GM23338 (cell line): ENCODE measurements around the gene PLXNA2. TPM values are rescaled to one million over a fixed set of nuclear protein-coding genes. Genes with fewer than 3 reads are reported as not detected.

ENCODE experiments used
- ATAC-seq: fragments of 200-7000 bp; cut with Tn5 transposase; 3 replicates; pipeline ENCODE4 v1.9.1; 2020
- DNase-seq: peaks from one replicate; pipeline ENCODE4 v3.0.0-alpha.2; 2015; ENCODE audit warnings: low spot score
- H2AFZ ChIP-seq: fragments of 200-600 bp; sonication (generic); 2 replicates; pipeline ENCODE4 v1.8.0; 2016; ENCODE audit warnings: antibody characterized with exemption, mild to moderate bottlenecking, moderate library complexity
- H3F3A ChIP-seq: fragments of 200-600 bp; sonication (generic); replicated peaks from 2 replicates; pipeline ENCODE4 v1.8.0; 2017; ENCODE audit warnings: antibody characterized with exemption, mixed run types, low read depth
- H3K27ac ChIP-seq: fragments of 200-600 bp; sonication (generic); 2 replicates; pipeline ENCODE4 v1.6.1; 2016; ENCODE audit warnings: low read depth
- H3K27me3 ChIP-seq: fragments of 200-600 bp; sonication (generic); 2 replicates; pipeline ENCODE4 v1.8.0; 2016; ENCODE audit warnings: mild to moderate bottlenecking, mixed run types, moderate library complexity; ENCODE audit not compliant: insufficient read depth
- H3K36me3 ChIP-seq: fragments of 200-600 bp; sonication (generic); 2 replicates; pipeline ENCODE4 v1.8.0; 2016; ENCODE audit warnings: mild to moderate bottlenecking; ENCODE audit not compliant: insufficient read depth
- H3K4me1 ChIP-seq: fragments of 200-600 bp; sonication (generic); 2 replicates; pipeline ENCODE4 v1.8.0; 2016; ENCODE audit warnings: mild to moderate bottlenecking, moderate library complexity; ENCODE audit not compliant: insufficient read depth
- H3K4me2 ChIP-seq: fragments of 200-600 bp; sonication (generic); 2 replicates; pipeline ENCODE4 v1.7.1; 2017; ENCODE audit warnings: mixed run types
- H3K4me3 ChIP-seq: fragments of 200-600 bp; sonication (generic); 2 replicates; pipeline ENCODE4 v1.6.1; 2016; ENCODE audit warnings: mixed run types
- H3K79me2 ChIP-seq: fragments of 200-600 bp; sonication (generic); replicated peaks from 2 replicates; pipeline ENCODE4 v1.8.0; 2017; ENCODE audit warnings: mild to moderate bottlenecking; ENCODE audit not compliant: insufficient read depth
- H3K9me2 ChIP-seq: fragments of 200-600 bp; sonication (generic); 2 replicates; pipeline ENCODE4 v1.8.0; 2017; ENCODE audit not compliant: insufficient read depth
- H4K20me1 ChIP-seq: fragments of 200-600 bp; sonication (generic); replicated peaks from 2 replicates; pipeline ENCODE4 v1.8.0; 2017; ENCODE audit warnings: mild to moderate bottlenecking; ENCODE audit not compliant: insufficient read depth
- H3K27ac Mint-ChIP-seq: 2 replicates; pipeline ENCODE4 v1.8.0; 2020; ENCODE audit warnings: inconsistent platforms, mild to moderate bottlenecking, moderate library complexity, mixed read lengths
- H3K27me3 Mint-ChIP-seq: 3 replicates; pipeline ENCODE4 v1.8.0; 2022; ENCODE audit warnings: low read depth, mild to moderate bottlenecking, moderate library complexity, mixed read lengths, inconsistent platforms; ENCODE audit not compliant: insufficient read depth, poor library complexity
- H3K36me3 Mint-ChIP-seq: 3 replicates; pipeline ENCODE4 v1.8.0; 2021; ENCODE audit warnings: low read depth, mild to moderate bottlenecking, inconsistent platforms, moderate library complexity, mixed read lengths
- H3K4me1 Mint-ChIP-seq: 3 replicates; pipeline ENCODE4 v1.8.0; 2020; ENCODE audit warnings: mild to moderate bottlenecking, inconsistent platforms, mixed read lengths
- H3K4me3 Mint-ChIP-seq: 3 replicates; pipeline ENCODE4 v1.8.0; 2021; ENCODE audit warnings: moderate library complexity, mild to moderate bottlenecking, inconsistent platforms, mixed read lengths
- H3K9me3 Mint-ChIP-seq: 3 replicates; pipeline ENCODE4 v1.8.0; 2020; ENCODE audit warnings: moderate library complexity, mild to moderate bottlenecking, inconsistent platforms, mixed read lengths
- CREB1 ChIP-seq: fragments of 250-450 bp; sonication (Bioruptor Pico); IDR thresholded peaks from 2 replicates; pipeline ENCODE4 v1.5.0; 2020; ENCODE audit warnings: low read depth, mild to moderate bottlenecking, moderate library complexity
- CTCF ChIP-seq, 2 experiments: fragments of 200-600 bp in 1 of 2; sonication (generic) in 1 of 2; conservative IDR thresholded peaks; 2 replicates each; pipeline versions ENCODE4 v1.5.1 to v1.6.1; 2016 to 2017; ENCODE audit warnings: antibody characterized with exemption in 2 of 2, low read depth in 2 of 2, mild to moderate bottlenecking in 2 of 2, moderate library complexity in 1 of 2
- ETS1 ChIP-seq: IDR thresholded peaks from 2 replicates; pipeline ENCODE4 v1.6.1; 2016; ENCODE audit warnings: antibody characterized with exemption
- EZH2 ChIP-seq: fragments of 200-600 bp; sonication (generic); IDR thresholded peaks from one replicate; pipeline ENCODE4 v1.8.0; 2017; ENCODE audit warnings: antibody characterized with exemption, mild to moderate bottlenecking, low read depth; ENCODE audit not compliant: unreplicated experiment
- EZH2phosphoT487 ChIP-seq: fragments of 200-600 bp; sonication (generic); IDR thresholded peaks from one replicate; pipeline ENCODE4 v1.8.1; 2018; ENCODE audit warnings: antibody characterized with exemption; ENCODE audit not compliant: unreplicated experiment
- JUNB ChIP-seq: IDR thresholded peaks from one replicate; pipeline ENCODE4 v1.6.1; 2016; ENCODE audit warnings: antibody characterized with exemption; ENCODE audit not compliant: unreplicated experiment
- NANOG ChIP-seq: IDR thresholded peaks from 2 replicates; pipeline ENCODE4 v1.6.1; 2016; ENCODE audit warnings: antibody characterized with exemption, borderline replicate concordance
- POLR2AphosphoS5 ChIP-seq: IDR thresholded peaks from 2 replicates; pipeline ENCODE4 v1.6.1; 2016; ENCODE audit warnings: antibody characterized with exemption, low read depth
- REST ChIP-seq: IDR thresholded peaks from one replicate; pipeline ENCODE4 v1.6.1; 2018; ENCODE audit warnings: antibody characterized with exemption; ENCODE audit not compliant: unreplicated experiment
- STAT1 ChIP-seq: IDR thresholded peaks from one replicate; pipeline ENCODE4 v1.6.1; 2016; ENCODE audit warnings: antibody characterized with exemption; ENCODE audit not compliant: unreplicated experiment
- ZNF114 ChIP-seq: fragments of 250-450 bp; sonication (Bioruptor Pico); IDR thresholded peaks from 2 replicates; pipeline ENCODE4 v1.5.0; 2020; ENCODE audit warnings: mild to moderate bottlenecking, moderate library complexity
- ZNF331 ChIP-seq: fragments of 250-450 bp; sonication (Bioruptor Pico); IDR thresholded peaks from 2 replicates; pipeline ENCODE4 v1.5.0; 2020; ENCODE audit warnings: low read depth, mild to moderate bottlenecking, moderate library complexity
- ZNF462 ChIP-seq: fragments of 250-450 bp; sonication (Bioruptor Pico); IDR thresholded peaks from 2 replicates; pipeline ENCODE4 v1.5.0; 2020; ENCODE audit warnings: mild to moderate bottlenecking, moderate library complexity
- polyA plus RNA-seq: library from polyadenylated mRNA; unstranded; fragments of >200 nt; fragmentation: Nextera tagmentation; extraction: Ambion mirVana; gene quantifications from 2 replicates; pipeline ENCODE4 v1.2.1, GENCODE V29; 2016
- total RNA-seq: library from RNA; depleted of rRNA; stranded (reverse); fragments of >200 nt; shearing (Covaris generic); gene quantifications from 2 replicates; pipeline ENCODE4 v1.2.3, GENCODE V29; 2014

The PLXNA2 gene
- total and polyA plus RNA-seq, 2 experiments from 2014 or later: 0.40 to 1.8 TPM

- DNase-seq (no peak), ATAC-seq (no peak)
- no peak overlapping the region for H3K4me2 ChIP-seq
- no peaks in the 10 kb centered on the region for H3K4me1 ChIP-seq
- peaks cover 12% of the 10 kb centered on the region; the same call in 2 of the 3 replicates for H3K4me1 Mint-ChIP-seq
- no peaks in the 10 kb centered on the region for H3K9me3 Mint-ChIP-seq
- no peaks in the 10 kb centered on the region for H3F3A ChIP-seq
- no peaks in the 10 kb centered on the region for H3K36me3 Mint-ChIP-seq
- no peak overlapping the region for H3K27ac ChIP-seq
- no peak overlapping the region for H2AFZ ChIP-seq
- H3K4me3 ChIP-seq: no peak overlapping the region
- no peaks in the 10 kb centered on the region for H3K36me3 ChIP-seq
- no peak for TF ChIP-seq ZNF331 (CRISPR knock-in tag)
- no peak for TF ChIP-seq CREB1
- TF ChIP-seq CTCF (conservative IDR thresholded peaks at IDR 0.05; ENCODE audit: low read depth in 2 of 2): no peak
- TF ChIP-seq STAT1: no peak
- no peak for TF ChIP-seq POLR2AphosphoS5
- TF ChIP-seq EZH2phosphoT487: no peak
- TF ChIP-seq ZNF462 (CRISPR knock-in tag): no peak
- no peak for TF ChIP-seq ZNF114 (CRISPR knock-in tag)
- TF ChIP-seq NANOG: no peak
- TF ChIP-seq ETS1: no peak
- TF ChIP-seq REST: no peak
- no peak for TF ChIP-seq EZH2
- no peak for TF ChIP-seq JUNB
- peak overlapping the region; percentile 28 for H3K27ac Mint-ChIP-seq
- no peaks in the 10 kb centered on the region for H3K79me2 ChIP-seq
- no peaks in the 10 kb centered on the region for H3K27me3 ChIP-seq
- peaks cover 9% of the 10 kb centered on the region for H3K27me3 Mint-ChIP-seq
- no peak overlapping the region for H3K4me3 Mint-ChIP-seq
- H3K9me2 ChIP-seq: no peaks in the 10 kb centered on the region
- H4K20me1 ChIP-seq: no peaks in the 10 kb centered on the region
Measured at GRCh38 chr1:208047476-208047934, 196.7 kb downstream of the PLXNA2 start.
